ENCODE measurements around the gene GRIK4. TPM values are rescaled to one million over a fixed set of nuclear protein-coding genes. Genes with fewer than 3 reads are reported as not detected.

GRIK4 gene
- total and polyA plus RNA-seq, 8 donors = 0.02 TPM; not detected in 7

GRCh38 chr11:120568572-120569307, 57.2 kb downstream of the GRIK4 start:
- 78 to 79% methylated on average over 8 of the region's 8 CpGs for WGBS, 2 donors
- no peak for FAIRE-seq
- no peak for ATAC-seq
- Histone ChIP-seq H3K27ac (no peak overlapping the region), H3K4me1 (peaks cover 0 to 11% (median 6%) of the 10 kb centered on the region in 3 donors), H3K36me3 (no peaks in the 10 kb centered on the region), H3K27me3 (peaks cover 0 to 11% (median 3%) of the 10 kb centered on the region in 4 donors), H3K9me3 (no peaks in the 10 kb centered on the region), H3K4me3 (no peak overlapping the region)
- no peak for TF ChIP-seq CTCF (IDR thresholded peaks at IDR 0.05)
- DNase-seq = no peak
- intact Hi-C loops (cut with DNase I) = no loop called here

DNA sequence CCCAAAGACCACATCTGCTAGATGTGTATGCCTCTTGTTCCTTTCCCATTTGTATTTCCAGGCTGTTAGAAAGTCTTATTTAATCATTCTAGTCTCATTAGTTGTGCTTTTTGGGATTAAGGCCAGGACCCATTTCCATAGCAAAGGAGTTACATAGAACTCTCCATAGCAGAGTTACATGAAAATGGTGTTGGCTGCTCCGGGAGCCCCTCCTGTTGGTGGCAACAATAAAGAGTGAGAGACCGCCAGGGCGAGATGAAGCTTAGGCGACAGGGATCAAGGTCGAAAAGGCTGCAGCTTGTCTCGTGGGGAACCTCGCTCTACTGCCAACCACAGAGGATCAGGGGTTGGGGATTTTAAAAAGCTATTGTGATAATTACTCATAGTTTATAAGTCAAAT, 58.3 kb downstream of the GRIK4 start:
- ATAC-seq (no peak), DNase-seq (no peak), FAIRE-seq (no peak)
- no peak overlapping the region for H3K27ac ChIP-seq
- no peak for TF ChIP-seq CTCF (IDR thresholded peaks at IDR 0.05)
- H3K27me3 ChIP-seq = peaks cover 0 to under 1% (median 0%) of the 10 kb centered on the region in 4 donors
- H3K36me3 ChIP-seq = no peaks in the 10 kb centered on the region
- H3K9me3 ChIP-seq = no peaks in the 10 kb centered on the region
- peaks cover 0 to 3% (median 0%) of the 10 kb centered on the region in 3 donors for H3K4me1 ChIP-seq
- no peak overlapping the region for H3K4me3 ChIP-seq
- intact Hi-C loops (cut with DNase I) = no loop called here
- WGBS, 2 donors = 74 to 77% methylated on average over 7 of the region's 7 CpGs

DNA sequence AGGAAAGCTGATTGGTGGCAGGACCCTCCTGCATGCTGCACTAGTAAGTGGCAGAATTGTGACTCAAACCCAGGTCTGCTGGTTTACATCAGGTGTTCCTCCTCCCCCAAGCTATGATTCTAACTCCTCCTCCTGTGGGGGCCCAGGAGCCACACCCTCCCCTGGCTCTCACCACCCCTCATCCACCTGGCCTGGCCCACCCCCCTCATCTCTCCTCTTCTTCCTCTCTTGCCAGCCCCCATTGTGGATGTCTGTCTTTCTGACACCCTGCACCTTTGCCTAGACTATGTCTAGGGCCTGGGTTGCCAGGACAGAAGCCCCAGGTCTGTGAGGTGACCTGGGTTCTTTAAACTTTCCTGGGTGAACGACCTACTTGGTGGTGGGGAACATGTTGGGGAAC, 59.9 kb downstream of the GRIK4 start:
- H3K27me3 ChIP-seq = no peaks in the 10 kb centered on the region
- H3K36me3 ChIP-seq = no peaks in the 10 kb centered on the region
- intact Hi-C loops (cut with DNase I) = no loop called here
- TF ChIP-seq CTCF (IDR thresholded peaks at IDR 0.05) = no peak
- FAIRE-seq (no peak), ATAC-seq (no peak), DNase-seq (peak in 1 of 6 donors; percentile 13)
- WGBS, 2 donors = 30 to 44% methylated on average over 1 of the region's 1 CpG
- H3K4me3 ChIP-seq = no peak overlapping the region
- H3K9me3 ChIP-seq = no peaks in the 10 kb centered on the region
- H3K4me1 ChIP-seq = no peaks in the 10 kb centered on the region
- no peak overlapping the region for H3K27ac ChIP-seq

- Histone ChIP-seq H3K9me3 (no peaks in the 10 kb centered on the region), H3K27ac (no peak overlapping the region), H3K4me3 (no peak overlapping the region), H3K27me3 (no peaks in the 10 kb centered on the region), H3K4me1 (no peaks in the 10 kb centered on the region), H3K36me3 (no peaks in the 10 kb centered on the region)
- FAIRE-seq (no peak), ATAC-seq (no peak), DNase-seq (peak in 1 of 6 donors; percentile 45)
- intact Hi-C loops (cut with DNase I) = no loop called here
- WGBS, 2 donors = 84 to 92% methylated on average over 10 of the region's 10 CpGs
- no peak for TF ChIP-seq CTCF (IDR thresholded peaks at IDR 0.05)
Observed at GRCh38 chr11:120573756-120574354, 62.3 kb downstream of the GRIK4 start.

- intact Hi-C loops (cut with DNase I) = no loop called here
Observed at GRCh38 chr11:120574876-120575275, 63.3 kb downstream of the GRIK4 start.

More at GRCh38 chr11:120574876-120575275, 63.3 kb downstream of the GRIK4 start:
- no peak for TF ChIP-seq CTCF (IDR thresholded peaks at IDR 0.05)
- H3K4me3 ChIP-seq = no peak overlapping the region
- H3K36me3 ChIP-seq = no peaks in the 10 kb centered on the region
- H3K4me1 ChIP-seq = no peaks in the 10 kb centered on the region
- FAIRE-seq (no peak), ATAC-seq (no peak), DNase-seq (peak in 1 of 6 donors; percentile 22)
- no peaks in the 10 kb centered on the region for H3K9me3 ChIP-seq
- WGBS, 2 donors = 77 to 78% methylated on average over 8 of the region's 8 CpGs
- H3K27ac ChIP-seq = no peak overlapping the region
- H3K27me3 ChIP-seq = no peaks in the 10 kb centered on the region

All from pancreas (tissue), 10 donors.